ENCODE results near the gene ADAMTS2. TPM values are rescaled to one million over a fixed set of nuclear protein-coding genes. Genes with fewer than 3 reads are reported as not detected.

ADAMTS2 gene
- polyA plus RNA-seq, 1 experiment: 129 TPM

GRCh38 chr5:179120951-179121666, 224.2 kb downstream of the ADAMTS2 start:
- TF ChIP-seq CTCF (IDR thresholded peaks at IDR 0.05; ENCODE audit: insufficient read depth, low read depth, low read length): no peak
- CTCF ChIA-PET: no interaction called here

GRCh38 chr5:179120421-179120861, 224.8 kb downstream of the ADAMTS2 start:
- no peak overlapping the region for H3K4me3 ChIP-seq (ENCODE audit: low read depth, low read length)
- H3K36me3 ChIP-seq (ENCODE audit: control insufficient read depth, insufficient read depth, low read length): peaks cover 36% of the 10 kb centered on the region
- TF ChIP-seq CTCF (IDR thresholded peaks at IDR 0.05; ENCODE audit: insufficient read depth, low read depth, low read length): no peak
- CTCF ChIA-PET: no interaction called here
- POLR2A ChIA-PET: no interaction called here
- H3K27me3 ChIP-seq (ENCODE audit: control insufficient read depth, insufficient read depth, low read length): no peaks in the 10 kb centered on the region
- DNase-seq (ENCODE audit: low read depth): no peak

More at GRCh38 chr5:179120951-179121666, 224.2 kb downstream of the ADAMTS2 start:
- POLR2A ChIA-PET: no interaction called here
- H3K36me3 ChIP-seq (ENCODE audit: control insufficient read depth, insufficient read depth, low read length): peaks cover 35% of the 10 kb centered on the region
- no peaks in the 10 kb centered on the region for H3K27me3 ChIP-seq (ENCODE audit: control insufficient read depth, insufficient read depth, low read length)
- H3K4me3 ChIP-seq (ENCODE audit: low read depth, low read length): no peak overlapping the region
- DNase-seq (ENCODE audit: low read depth): no peak

GRCh38 chr5:179119415-179120170, 225.7 kb downstream of the ADAMTS2 start:
- ChIA-PET POLR2A (no interaction called here), CTCF (no interaction called here)
- Histone ChIP-seq H3K36me3 (ENCODE audit: control insufficient read depth, insufficient read depth, low read length) (peaks cover 29% of the 10 kb centered on the region), H3K27me3 (ENCODE audit: control insufficient read depth, insufficient read depth, low read length) (no peaks in the 10 kb centered on the region), H3K4me3 (ENCODE audit: low read depth, low read length) (no peak overlapping the region)
- no peak for DNase-seq (ENCODE audit: low read depth)
- TF ChIP-seq CTCF (IDR thresholded peaks at IDR 0.05; ENCODE audit: insufficient read depth, low read depth, low read length): no peak

- Histone ChIP-seq H3K27me3 (ENCODE audit: control insufficient read depth, insufficient read depth, low read length) (no peaks in the 10 kb centered on the region), H3K36me3 (ENCODE audit: control insufficient read depth, insufficient read depth, low read length) (peaks cover 27% of the 10 kb centered on the region), H3K4me3 (ENCODE audit: low read depth, low read length) (no peak overlapping the region)
- TF ChIP-seq CTCF (IDR thresholded peaks at IDR 0.05; ENCODE audit: insufficient read depth, low read depth, low read length): no peak
- ChIA-PET POLR2A (no interaction called here), CTCF (no interaction called here)
- no peak for DNase-seq (ENCODE audit: low read depth)
These were observed 226.4 kb downstream of the ADAMTS2 start for GRCh38 chr5:179118756-179119414.

GRCh38 chr5:179118338-179118737, 226.9 kb downstream of the ADAMTS2 start:
- Histone ChIP-seq H3K27me3 (ENCODE audit: control insufficient read depth, insufficient read depth, low read length) (no peaks in the 10 kb centered on the region), H3K4me3 (ENCODE audit: low read depth, low read length) (no peak overlapping the region), H3K36me3 (ENCODE audit: control insufficient read depth, insufficient read depth, low read length) (peaks cover 31% of the 10 kb centered on the region)
- CTCF ChIA-PET: no interaction called here
- DNase-seq (ENCODE audit: low read depth): no peak
- no peak for TF ChIP-seq CTCF (IDR thresholded peaks at IDR 0.05; ENCODE audit: insufficient read depth, low read depth, low read length)
- POLR2A ChIA-PET: no interaction called here
